GM10248 (cell line): ENCODE results near the gene MCTP2.

Experiments
- CTCF ChIA-PET: fragments of 300-600 bp; sonication (Branson Sonifier 250); formaldehyde crosslinking; extraction: SDS; loops from one replicate; lab custom pipeline; 2021; ENCODE audit warnings: antibody characterized with exemption; lab: Yijun Ruan, JAX
- POLR2A ChIA-PET: fragments of 350-650 bp; sonication (Branson Sonifier 250); formaldehyde crosslinking; extraction: SDS; loops from one replicate; lab custom pipeline; 2020; ENCODE audit warnings: antibody characterized with exemption; lab: Yijun Ruan, JAX
- DNase-seq: peaks from one replicate; pipeline ENCODE4 v3.0.0; 2012; ENCODE audit errors: extremely low spot score
- TF ChIP-seq, protein P1 (sequence below): IDR thresholded peaks from 2 replicates; pipeline ENCODE4 v1.5.1; 2012; ENCODE audit warnings: mild to moderate bottlenecking, low read depth; ENCODE audit errors: extremely low read depth, missing control alignments, control extremely low read depth

Gene MCTP2

GRCh38 chr15:94235041-94235440, 3.7 kb downstream of the MCTP2 start:
- ChIA-PET POLR2A (no interaction called here), CTCF (no interaction called here)
- DNase-seq = no peak
- TF ChIP-seq, protein P1, sequence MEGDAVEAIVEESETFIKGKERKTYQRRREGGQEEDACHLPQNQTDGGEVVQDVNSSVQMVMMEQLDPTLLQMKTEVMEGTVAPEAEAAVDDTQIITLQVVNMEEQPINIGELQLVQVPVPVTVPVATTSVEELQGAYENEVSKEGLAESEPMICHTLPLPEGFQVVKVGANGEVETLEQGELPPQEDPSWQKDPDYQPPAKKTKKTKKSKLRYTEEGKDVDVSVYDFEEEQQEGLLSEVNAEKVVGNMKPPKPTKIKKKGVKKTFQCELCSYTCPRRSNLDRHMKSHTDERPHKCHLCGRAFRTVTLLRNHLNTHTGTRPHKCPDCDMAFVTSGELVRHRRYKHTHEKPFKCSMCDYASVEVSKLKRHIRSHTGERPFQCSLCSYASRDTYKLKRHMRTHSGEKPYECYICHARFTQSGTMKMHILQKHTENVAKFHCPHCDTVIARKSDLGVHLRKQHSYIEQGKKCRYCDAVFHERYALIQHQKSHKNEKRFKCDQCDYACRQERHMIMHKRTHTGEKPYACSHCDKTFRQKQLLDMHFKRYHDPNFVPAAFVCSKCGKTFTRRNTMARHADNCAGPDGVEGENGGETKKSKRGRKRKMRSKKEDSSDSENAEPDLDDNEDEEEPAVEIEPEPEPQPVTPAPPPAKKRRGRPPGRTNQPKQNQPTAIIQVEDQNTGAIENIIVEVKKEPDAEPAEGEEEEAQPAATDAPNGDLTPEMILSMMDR = no peak

GRCh38 chr15:94235646-94236045, 4.3 kb downstream of the MCTP2 start:
- TF ChIP-seq, protein P1 = no peak
- ChIA-PET POLR2A (no interaction called here), CTCF (no interaction called here)
- no peak for DNase-seq

DNA sequence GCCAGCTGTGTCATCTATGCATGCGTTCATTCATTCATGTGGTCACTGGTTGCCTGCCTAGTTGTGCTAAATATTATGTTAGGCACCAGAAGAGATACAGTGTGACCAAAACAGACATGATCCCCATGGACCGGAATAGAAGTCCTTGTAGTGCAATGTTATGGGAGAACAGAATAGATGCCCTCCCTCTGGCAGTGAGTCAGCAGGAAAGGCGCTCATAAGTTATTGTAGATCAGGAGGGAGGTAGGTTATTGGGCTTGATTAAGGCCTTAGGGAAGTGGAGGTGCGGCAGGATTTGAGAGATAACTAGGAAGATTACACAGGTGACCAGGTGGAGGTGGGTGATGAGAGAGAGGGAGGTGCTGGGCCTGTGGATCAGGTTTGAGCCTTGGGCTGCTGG, 5.2 kb downstream of the MCTP2 start:
- TF ChIP-seq, protein P1 = no peak
- CTCF ChIA-PET = no interaction called here
- no peak for DNase-seq
- POLR2A ChIA-PET = no interaction called here

DNA sequence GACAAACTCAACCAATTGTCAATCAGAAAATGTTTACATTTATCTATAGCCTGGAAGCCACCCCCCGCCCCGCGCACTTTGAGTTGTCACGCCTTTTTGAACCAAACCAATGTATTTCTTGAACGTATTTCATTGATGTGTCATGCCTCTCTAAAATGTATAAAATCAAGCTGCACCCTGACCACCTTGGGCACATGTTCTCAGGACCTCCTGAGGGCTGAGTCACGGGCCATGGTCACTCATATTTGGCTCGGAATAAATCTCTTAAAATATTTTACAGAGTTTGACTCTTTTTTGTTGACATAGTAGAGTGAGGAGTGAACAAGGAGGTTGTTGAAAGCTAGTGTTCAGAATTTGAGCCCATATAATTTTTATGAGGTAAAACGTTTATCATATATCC, 6.5 kb downstream of the MCTP2 start:
- CTCF ChIA-PET = interaction anchor here (0.6 to 1.6 kb wide), 5 partner anchors 8 to 74 kb away, joined by 3 to 8 read pairs (median 3); no protein-coding TSS in a partner anchor
- TF ChIP-seq, protein P1 = no peak
- DNase-seq = no peak
- POLR2A ChIA-PET = no interaction called here

GRCh38 chr15:94238539-94239118, 7.3 kb downstream of the MCTP2 start:
- DNase-seq = no peak
- TF ChIP-seq, protein P1 = no peak
- ChIA-PET CTCF (interaction anchor here (0.6 to 1.6 kb wide), 9 partner anchors 8 to 86 kb away, joined by 3 to 8 read pairs (median 3); no protein-coding TSS in a partner anchor), POLR2A (no interaction called here)

GRCh38 chr15:94239474-94239873, 8.1 kb downstream of the MCTP2 start:
- POLR2A ChIA-PET = no interaction called here
- TF ChIP-seq, protein P1 = no peak
- no peak for DNase-seq
- CTCF ChIA-PET = interaction anchor here (1.1 to 1.6 kb wide), 5 partner anchors 8 to 77 kb away, joined by 3 to 4 read pairs (median 4); no protein-coding TSS in a partner anchor
